SK-N-MC (cell line): Measurements from ENCODE around the gene CDK6.

Source experiments
- EZH2 ChIP-seq: fragments of 200-600 bp; sonication (generic); IDR thresholded peaks from one replicate; pipeline ENCODE4 v1.6.1; 2017; ENCODE audit warnings: antibody characterized with exemption
- FOXP2 ChIP-seq: optimal IDR thresholded peaks from 2 replicates; pipeline ENCODE3; 2011; ENCODE audit warnings: mild to moderate bottlenecking, moderate library complexity; ENCODE audit not compliant: insufficient read depth; ENCODE audit errors: extremely low read length, control extremely low read depth
- POLR2AphosphoS5 ChIP-seq: IDR thresholded peaks from 2 replicates; pipeline ENCODE4 v1.6.1; 2012; ENCODE audit warnings: mild to moderate bottlenecking, low read depth, low read length, borderline replicate concordance

DNA sequence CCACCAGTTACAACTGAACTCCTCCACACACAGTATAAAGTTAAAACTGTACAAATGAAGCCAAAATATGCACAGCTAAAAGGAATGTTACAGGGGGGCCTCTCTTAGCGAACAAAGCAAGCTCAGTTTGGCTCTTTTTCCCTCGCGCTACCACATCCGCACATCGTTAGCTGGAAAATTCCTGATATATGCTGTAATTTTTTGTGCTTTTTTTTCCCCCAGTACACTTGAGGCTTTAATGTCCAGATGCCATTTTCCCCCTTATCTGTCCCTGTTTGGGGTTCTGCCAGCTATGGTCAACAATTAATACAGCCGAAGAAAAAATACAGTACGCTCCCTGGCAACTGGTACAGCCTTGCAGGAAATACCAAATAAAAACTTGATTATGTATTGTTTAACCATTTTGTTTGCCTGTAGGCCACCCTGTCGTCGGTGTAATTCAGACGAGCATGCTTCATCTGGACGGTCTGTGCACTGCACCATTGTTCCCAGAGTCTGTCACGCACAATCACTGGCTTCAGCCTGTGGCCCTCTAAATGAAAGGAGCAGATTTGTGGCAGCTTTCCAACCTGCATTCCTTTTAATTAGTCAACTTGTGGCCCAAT is 138.0 kb downstream of the CDK6 start:
- TF ChIP-seq EZH2 (no peak), FOXP2 (no peak), POLR2AphosphoS5 (no peak)
